HS-5 (cell line): ENCODE results near the gene KRTAP16-1.
"Not testable (repeated sequence)": the region's sequence is repeated elsewhere in the genome, so short reads cannot be mapped to it uniquely, and the experiment has no call there.

Experiments
- DNase-seq: peaks from one replicate; pipeline ENCODE4 v3.0.0-alpha.2; 2012; ENCODE audit warnings: low read depth

KRTAP16-1 gene

GRCh38 chr17:41301916-41302901 lies 6.9 kb downstream of the KRTAP16-1 start, which contains the start of gene KRTAP29-1:
TSS of gene KRTAP29-1 (minus strand) at chr17:41302851. CDS start at chr17:41302851, 0 bp downstream.
- no peak for DNase-seq

- no peak for DNase-seq
Measured at GRCh38 chr17:41301204-41301790, 7.8 kb downstream of the KRTAP16-1 start.

GRCh38 chr17:41298458-41299135 lies 10.5 kb downstream of the KRTAP16-1 start:
- DNase-seq = no peak

- DNase-seq = no peak
Measured at GRCh38 chr17:41296846-41297245, 12.3 kb downstream of the KRTAP16-1 start.

GRCh38 chr17:41294016-41294415 lies 15.1 kb downstream of the KRTAP16-1 start:
- DNase-seq = no peak

GRCh38 chr17:41287050-41287449 lies 22.1 kb downstream of the KRTAP16-1 start:
- DNase-seq = no peak

- DNase-seq = no peak
Measured at GRCh38 chr17:41284546-41284945, 24.6 kb downstream of the KRTAP16-1 start.

GRCh38 chr17:41284043-41284442 lies 25.1 kb downstream of the KRTAP16-1 start:
- no peak for DNase-seq

- no peak for DNase-seq
Measured at GRCh38 chr17:41278176-41278955, 30.7 kb downstream of the KRTAP16-1 start.

GRCh38 chr17:41275648-41276190 lies 33.4 kb downstream of the KRTAP16-1 start, which contains the start of gene KRTAP9-7:
TSS of gene KRTAP9-7 (plus strand) at chr17:41275698. CDS start at chr17:41275698, 0 bp downstream.
- DNase-seq = not testable (repeated sequence)

GRCh38 chr17:41271858-41272257 lies 37.3 kb downstream of the KRTAP16-1 start:
- DNase-seq = no peak

GRCh38 chr17:41271323-41271722 lies 37.8 kb downstream of the KRTAP16-1 start:
- DNase-seq = not testable (repeated sequence)

GRCh38 chr17:41267711-41268110 lies 41.4 kb downstream of the KRTAP16-1 start:
- no peak for DNase-seq

- no peak for DNase-seq
Measured at GRCh38 chr17:41265078-41265477, 44.0 kb downstream of the KRTAP16-1 start, which contains the start of gene KRTAP9-6. TSS of gene KRTAP9-6 (plus strand) at chr17:41265378. CDS start at chr17:41265378, 0 bp downstream.

- no peak for DNase-seq
Measured at GRCh38 chr17:41264599-41264998, 44.5 kb downstream of the KRTAP16-1 start.

GRCh38 chr17:41263212-41263611 lies 45.9 kb downstream of the KRTAP16-1 start:
- no peak for DNase-seq

GRCh38 chr17:41258406-41258805 lies 50.7 kb downstream of the KRTAP16-1 start:
- DNase-seq = no peak
